Measurements from ENCODE around the gene GALE.
"Not testable (repeated sequence)": the region's sequence is repeated elsewhere in the genome, so short reads cannot be mapped to it uniquely, and the experiment has no call there.

DNA sequence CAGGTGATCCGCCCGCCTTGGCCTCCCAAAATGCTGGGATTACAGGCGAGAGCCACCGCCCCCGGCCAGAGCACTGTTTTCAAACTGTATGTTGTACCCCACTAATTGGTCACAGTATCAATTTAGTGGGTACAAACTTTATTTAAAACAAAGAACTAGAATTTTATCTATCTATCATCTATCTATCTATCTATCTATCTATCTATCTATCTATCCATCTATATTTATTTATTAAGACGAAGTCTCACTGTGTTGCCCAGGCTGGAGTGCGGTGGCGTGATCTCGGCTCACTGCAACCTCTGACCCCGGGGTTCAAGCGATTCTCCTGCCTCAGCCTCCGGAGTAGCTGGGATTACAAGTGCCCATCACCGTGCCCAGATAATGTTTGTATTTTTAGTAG, 26.0 kb upstream of the GALE start:
- TF ChIP-seq, protein P1, sequence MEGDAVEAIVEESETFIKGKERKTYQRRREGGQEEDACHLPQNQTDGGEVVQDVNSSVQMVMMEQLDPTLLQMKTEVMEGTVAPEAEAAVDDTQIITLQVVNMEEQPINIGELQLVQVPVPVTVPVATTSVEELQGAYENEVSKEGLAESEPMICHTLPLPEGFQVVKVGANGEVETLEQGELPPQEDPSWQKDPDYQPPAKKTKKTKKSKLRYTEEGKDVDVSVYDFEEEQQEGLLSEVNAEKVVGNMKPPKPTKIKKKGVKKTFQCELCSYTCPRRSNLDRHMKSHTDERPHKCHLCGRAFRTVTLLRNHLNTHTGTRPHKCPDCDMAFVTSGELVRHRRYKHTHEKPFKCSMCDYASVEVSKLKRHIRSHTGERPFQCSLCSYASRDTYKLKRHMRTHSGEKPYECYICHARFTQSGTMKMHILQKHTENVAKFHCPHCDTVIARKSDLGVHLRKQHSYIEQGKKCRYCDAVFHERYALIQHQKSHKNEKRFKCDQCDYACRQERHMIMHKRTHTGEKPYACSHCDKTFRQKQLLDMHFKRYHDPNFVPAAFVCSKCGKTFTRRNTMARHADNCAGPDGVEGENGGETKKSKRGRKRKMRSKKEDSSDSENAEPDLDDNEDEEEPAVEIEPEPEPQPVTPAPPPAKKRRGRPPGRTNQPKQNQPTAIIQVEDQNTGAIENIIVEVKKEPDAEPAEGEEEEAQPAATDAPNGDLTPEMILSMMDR (IDR thresholded peaks at IDR 0.05 in 8 of 11, conservative IDR thresholded peaks at IDR 0.05 in 3 of 11) = not testable (repeated sequence)
- not testable (repeated sequence) for TF ChIP-seq POLR2AphosphoS5, POLR2A (IDR thresholded peaks at IDR 0.05)
